Neural cell (in vitro differentiated cells): ENCODE measurements around the gene IL1RAP.

Experiments
- EP300 ChIP-seq: fragments of 450-650 bp; conservative IDR thresholded peaks from 2 replicates; pipeline ENCODE4 v1.6.1; 2014; ENCODE audit warnings: antibody characterized with exemption, mild to moderate bottlenecking, moderate library complexity; ENCODE audit not compliant: poor library complexity, severe bottlenecking
- TF ChIP-seq, protein P1 (sequence below): fragments of 450-650 bp; IDR thresholded peaks from 2 replicates; pipeline ENCODE4 v1.5.1; 2014; ENCODE audit warnings: antibody characterized with exemption, mild to moderate bottlenecking, moderate library complexity; ENCODE audit not compliant: poor library complexity, severe bottlenecking

DNA sequence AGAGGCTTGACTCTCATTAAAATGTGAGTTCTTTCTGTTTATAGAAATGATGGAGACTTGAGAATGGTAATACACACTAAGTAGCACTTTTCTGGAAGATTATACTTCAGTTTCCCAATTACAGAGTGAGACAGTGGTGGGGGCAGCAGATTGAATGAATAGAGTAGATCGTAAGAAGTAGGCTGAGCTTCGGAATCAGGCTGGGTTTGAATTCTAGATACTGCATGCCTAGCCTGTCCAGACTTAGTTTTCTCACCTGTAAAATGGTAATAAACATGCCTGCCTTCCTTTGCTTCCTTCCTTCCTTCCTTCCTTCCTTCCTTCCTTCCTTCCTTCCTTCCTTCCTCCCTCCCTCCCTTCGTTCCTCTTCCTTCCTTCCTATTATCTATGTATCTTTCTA, 8.1 kb downstream of the IL1RAP start:
- TF ChIP-seq, protein P1, sequence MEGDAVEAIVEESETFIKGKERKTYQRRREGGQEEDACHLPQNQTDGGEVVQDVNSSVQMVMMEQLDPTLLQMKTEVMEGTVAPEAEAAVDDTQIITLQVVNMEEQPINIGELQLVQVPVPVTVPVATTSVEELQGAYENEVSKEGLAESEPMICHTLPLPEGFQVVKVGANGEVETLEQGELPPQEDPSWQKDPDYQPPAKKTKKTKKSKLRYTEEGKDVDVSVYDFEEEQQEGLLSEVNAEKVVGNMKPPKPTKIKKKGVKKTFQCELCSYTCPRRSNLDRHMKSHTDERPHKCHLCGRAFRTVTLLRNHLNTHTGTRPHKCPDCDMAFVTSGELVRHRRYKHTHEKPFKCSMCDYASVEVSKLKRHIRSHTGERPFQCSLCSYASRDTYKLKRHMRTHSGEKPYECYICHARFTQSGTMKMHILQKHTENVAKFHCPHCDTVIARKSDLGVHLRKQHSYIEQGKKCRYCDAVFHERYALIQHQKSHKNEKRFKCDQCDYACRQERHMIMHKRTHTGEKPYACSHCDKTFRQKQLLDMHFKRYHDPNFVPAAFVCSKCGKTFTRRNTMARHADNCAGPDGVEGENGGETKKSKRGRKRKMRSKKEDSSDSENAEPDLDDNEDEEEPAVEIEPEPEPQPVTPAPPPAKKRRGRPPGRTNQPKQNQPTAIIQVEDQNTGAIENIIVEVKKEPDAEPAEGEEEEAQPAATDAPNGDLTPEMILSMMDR, result no peak
- no peak for TF ChIP-seq EP300
